Measurements from ENCODE around the gene FGF3. TPM values are rescaled to one million over a fixed set of nuclear protein-coding genes. Genes with fewer than 3 reads are reported as not detected.

FGF3 gene
- total RNA-seq, 1 donor from 2014 or later: not detected

DNA sequence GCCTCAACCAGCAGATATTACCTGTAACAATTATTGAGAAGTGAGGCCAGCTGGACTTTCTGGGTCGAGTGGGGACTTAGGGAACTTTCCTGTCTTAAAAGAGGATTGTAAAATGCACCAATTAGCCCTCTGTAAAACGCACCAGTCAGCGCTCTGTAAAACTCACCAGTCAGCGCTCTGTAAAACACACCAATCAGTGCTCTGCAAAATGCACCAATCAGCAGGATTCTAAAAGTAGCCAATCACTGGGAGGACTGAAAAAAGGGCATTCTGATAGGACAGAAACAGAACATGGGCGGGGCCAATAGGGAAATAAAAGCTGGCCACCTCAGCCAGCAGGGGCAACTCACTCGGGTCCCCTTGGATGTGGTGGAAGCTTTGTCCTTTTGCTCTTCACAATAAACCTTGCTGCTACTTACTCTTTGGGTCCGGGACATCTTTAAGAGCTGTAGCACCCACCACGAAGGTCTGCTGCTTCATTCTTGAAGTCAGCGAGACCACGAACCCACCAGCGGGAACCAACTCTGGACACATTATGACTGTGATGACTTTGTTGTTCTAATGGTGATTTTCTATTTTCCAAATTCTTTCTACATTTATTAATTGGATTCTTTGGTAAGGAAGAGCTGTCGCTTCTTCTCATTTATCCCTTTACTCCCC, 40.2 kb upstream of the FGF3 start:
- H3K36me3 Mint-ChIP-seq (ENCODE audit: low read depth, unreplicated experiment): no peaks in the 10 kb centered on the region
- H3K9me3 Mint-ChIP-seq (ENCODE audit: unreplicated experiment): no peaks in the 10 kb centered on the region
- H3K27me3 Mint-ChIP-seq (ENCODE audit: unreplicated experiment): peaks cover 3% of the 10 kb centered on the region
- TF ChIP-seq, protein P1, sequence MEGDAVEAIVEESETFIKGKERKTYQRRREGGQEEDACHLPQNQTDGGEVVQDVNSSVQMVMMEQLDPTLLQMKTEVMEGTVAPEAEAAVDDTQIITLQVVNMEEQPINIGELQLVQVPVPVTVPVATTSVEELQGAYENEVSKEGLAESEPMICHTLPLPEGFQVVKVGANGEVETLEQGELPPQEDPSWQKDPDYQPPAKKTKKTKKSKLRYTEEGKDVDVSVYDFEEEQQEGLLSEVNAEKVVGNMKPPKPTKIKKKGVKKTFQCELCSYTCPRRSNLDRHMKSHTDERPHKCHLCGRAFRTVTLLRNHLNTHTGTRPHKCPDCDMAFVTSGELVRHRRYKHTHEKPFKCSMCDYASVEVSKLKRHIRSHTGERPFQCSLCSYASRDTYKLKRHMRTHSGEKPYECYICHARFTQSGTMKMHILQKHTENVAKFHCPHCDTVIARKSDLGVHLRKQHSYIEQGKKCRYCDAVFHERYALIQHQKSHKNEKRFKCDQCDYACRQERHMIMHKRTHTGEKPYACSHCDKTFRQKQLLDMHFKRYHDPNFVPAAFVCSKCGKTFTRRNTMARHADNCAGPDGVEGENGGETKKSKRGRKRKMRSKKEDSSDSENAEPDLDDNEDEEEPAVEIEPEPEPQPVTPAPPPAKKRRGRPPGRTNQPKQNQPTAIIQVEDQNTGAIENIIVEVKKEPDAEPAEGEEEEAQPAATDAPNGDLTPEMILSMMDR (IDR thresholded peaks at IDR 0.05; ENCODE audit: unreplicated experiment): no peak
- no peak for DNase-seq (ENCODE audit: low spot score)
- H3K4me3 Mint-ChIP-seq (ENCODE audit: unreplicated experiment): no peak overlapping the region
- H3K4me1 Mint-ChIP-seq (ENCODE audit: unreplicated experiment): no peaks in the 10 kb centered on the region
- no peak overlapping the region for H3K27ac Mint-ChIP-seq (ENCODE audit: unreplicated experiment)

DNA sequence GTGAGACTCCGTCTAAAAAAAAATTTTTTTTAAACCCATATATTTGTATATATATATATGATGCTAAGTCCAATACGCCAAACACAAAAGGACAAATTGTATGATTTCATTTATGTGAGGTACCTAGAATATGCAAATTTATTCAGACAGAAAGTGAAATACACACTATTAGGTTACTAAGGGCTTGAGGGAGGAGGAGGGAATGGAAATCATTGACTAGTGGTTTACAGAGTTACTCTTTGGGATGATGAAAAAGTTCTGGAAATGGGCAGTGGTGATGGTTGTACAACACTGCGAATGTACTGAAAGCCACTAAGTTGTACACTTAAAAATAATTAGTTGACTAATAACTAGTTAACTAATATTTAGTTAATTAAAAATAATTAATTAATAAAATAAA, 36.2 kb upstream of the FGF3 start:
- Mint-ChIP-seq H3K27me3 (ENCODE audit: unreplicated experiment) (peaks cover 3% of the 10 kb centered on the region), H3K27ac (ENCODE audit: unreplicated experiment) (no peak overlapping the region), H3K36me3 (ENCODE audit: low read depth, unreplicated experiment) (no peaks in the 10 kb centered on the region), H3K4me1 (ENCODE audit: unreplicated experiment) (no peaks in the 10 kb centered on the region), H3K4me3 (ENCODE audit: unreplicated experiment) (no peak overlapping the region), H3K9me3 (ENCODE audit: unreplicated experiment) (no peaks in the 10 kb centered on the region)
- no peak for DNase-seq (ENCODE audit: low spot score)
- TF ChIP-seq, protein P1 (IDR thresholded peaks at IDR 0.05; ENCODE audit: unreplicated experiment): no peak

DNA sequence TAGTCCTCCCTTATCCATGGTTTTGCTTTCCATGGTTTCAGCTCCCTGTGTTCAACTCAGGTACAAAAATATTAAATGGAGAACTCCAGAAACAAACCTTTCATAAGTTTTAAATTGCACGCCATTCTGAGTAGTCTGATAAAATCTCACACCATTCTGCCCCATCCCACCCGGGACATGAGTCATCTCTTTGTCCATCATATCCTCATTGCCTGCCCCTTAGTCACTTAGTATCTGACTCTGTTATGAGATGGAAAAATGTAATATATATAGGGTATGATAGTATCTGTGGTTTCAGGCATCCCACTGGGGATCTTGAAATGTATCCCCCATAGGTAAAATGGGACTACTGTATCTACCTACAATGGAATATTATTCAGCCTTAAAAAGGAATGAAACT, 35.5 kb upstream of the FGF3 start:
- Mint-ChIP-seq H3K4me1 (ENCODE audit: unreplicated experiment) (no peaks in the 10 kb centered on the region), H3K27ac (ENCODE audit: unreplicated experiment) (no peak overlapping the region), H3K4me3 (ENCODE audit: unreplicated experiment) (no peak overlapping the region), H3K9me3 (ENCODE audit: unreplicated experiment) (no peaks in the 10 kb centered on the region), H3K27me3 (ENCODE audit: unreplicated experiment) (peaks cover 3% of the 10 kb centered on the region), H3K36me3 (ENCODE audit: low read depth, unreplicated experiment) (no peaks in the 10 kb centered on the region)
- DNase-seq (ENCODE audit: low spot score): no peak
- TF ChIP-seq, protein P1 (IDR thresholded peaks at IDR 0.05; ENCODE audit: unreplicated experiment): no peak

- no peak overlapping the region for H3K4me3 Mint-ChIP-seq (ENCODE audit: unreplicated experiment)
- H3K27me3 Mint-ChIP-seq (ENCODE audit: unreplicated experiment): peaks cover 6% of the 10 kb centered on the region
- TF ChIP-seq, protein P1 (IDR thresholded peaks at IDR 0.05; ENCODE audit: unreplicated experiment): no peak
Measured at GRCh38 chr11:69852056-69852455, 32.8 kb upstream of the FGF3 start.

GRCh38 chr11:69848201-69848600, 29.0 kb upstream of the FGF3 start:
- no peak for DNase-seq (ENCODE audit: low spot score)
- Mint-ChIP-seq H3K36me3 (ENCODE audit: low read depth, unreplicated experiment) (no peaks in the 10 kb centered on the region), H3K4me3 (ENCODE audit: unreplicated experiment) (no peak overlapping the region), H3K4me1 (ENCODE audit: unreplicated experiment) (no peaks in the 10 kb centered on the region), H3K9me3 (ENCODE audit: unreplicated experiment) (no peaks in the 10 kb centered on the region), H3K27ac (ENCODE audit: unreplicated experiment) (no peak overlapping the region), H3K27me3 (ENCODE audit: unreplicated experiment) (peaks cover 6% of the 10 kb centered on the region)
- TF ChIP-seq, protein P1 (IDR thresholded peaks at IDR 0.05; ENCODE audit: unreplicated experiment): no peak

More at GRCh38 chr11:69852056-69852455, 32.8 kb upstream of the FGF3 start:
- Mint-ChIP-seq H3K27ac (ENCODE audit: unreplicated experiment) (no peak overlapping the region), H3K9me3 (ENCODE audit: unreplicated experiment) (no peaks in the 10 kb centered on the region), H3K36me3 (ENCODE audit: low read depth, unreplicated experiment) (no peaks in the 10 kb centered on the region), H3K4me1 (ENCODE audit: unreplicated experiment) (no peaks in the 10 kb centered on the region)
- no peak for DNase-seq (ENCODE audit: low spot score)
